HEK293 (cell line): ENCODE results near the gene TSTD2.
A peak's percentile ranks its signal among the peaks of the same experiment; 100 is the strongest.

Experiments used
- CTCF ChIA-PET: fragments of 350-600 bp; formaldehyde crosslinking; extraction: SDS; loops from one replicate; lab custom pipeline; 2021; ENCODE audit warnings: antibody characterized with exemption; lab: Yijun Ruan, JAX
- POLR2A ChIA-PET: fragments of 300-600 bp; formaldehyde crosslinking; extraction: SDS; loops from one replicate; lab custom pipeline; 2020; ENCODE audit warnings: antibody characterized with exemption, inconsistent platforms; lab: Yijun Ruan, JAX
- H3K27ac ChIP-seq: fragments of 200-500 bp; sonication (Bioruptor generic); 2 replicates; pipeline ENCODE4 v1.5.1; 2014; ENCODE audit warnings: low read depth, low read length, control low read depth, inconsistent platforms; ENCODE audit errors: extremely low read depth
- H3K36me3 ChIP-seq, 2 experiments: fragments of 200-500 bp in 1 of 2; sonication (Bioruptor generic) in 1 of 2; 1 replicate in 1 of 2; 2 replicates in 1 of 2; pipeline ENCODE4 v1.5.1; 2014 to 2017; ENCODE audit warnings: inconsistent platforms in 2 of 2, low read length in 2 of 2; ENCODE audit not compliant: control insufficient read depth in 2 of 2, insufficient read depth in 1 of 2
- H3K4me1 ChIP-seq: fragments of 200-500 bp; sonication (Bioruptor generic); 2 replicates; pipeline ENCODE4 v1.5.1; 2014; ENCODE audit warnings: mild to moderate bottlenecking, low read length, inconsistent platforms; ENCODE audit not compliant: control insufficient read depth, insufficient read depth
- H3K4me3 ChIP-seq: 2 replicates; pipeline ENCODE4 v1.5.1; 2011; ENCODE audit warnings: low read depth, mild to moderate bottlenecking, control low read depth, low read length, moderate library complexity
- H3K9me3 ChIP-seq: fragments of 200-500 bp; sonication (Bioruptor generic); 2 replicates; pipeline ENCODE4 v1.5.1; 2014; ENCODE audit warnings: low read depth, low read length, inconsistent platforms; ENCODE audit not compliant: control insufficient read depth, insufficient read depth
- ZNF239 ChIP-seq: fragments of 450-650 bp; formaldehyde crosslinking; IDR thresholded peaks from 2 replicates; pipeline ENCODE4 v1.5.1; 2016; ENCODE audit warnings: missing biosample characterization, missing genetic modification characterization
- ZNF596 ChIP-seq: fragments of 450-650 bp; IDR thresholded peaks from 2 replicates; pipeline ENCODE4 v1.5.0; 2018; ENCODE audit warnings: missing biosample characterization, mild to moderate bottlenecking, missing genetic modification characterization, moderate library complexity
- TF ChIP-seq, protein P1 (sequence below): fragments of 450-650 bp; formaldehyde crosslinking; conservative IDR thresholded peaks from 2 replicates; pipeline ENCODE4 v1.5.1; 2016; ENCODE audit warnings: low read depth, missing biosample characterization, missing genetic modification characterization
- TF ChIP-seq, protein P2 (sequence below): fragments of 450-650 bp; formaldehyde crosslinking; IDR thresholded peaks from 2 replicates; pipeline ENCODE4 v1.5.1; 2016; ENCODE audit warnings: missing biosample characterization, missing genetic modification characterization, low read depth
- TF ChIP-seq, protein P3 (sequence below): fragments of 450-650 bp; formaldehyde crosslinking; IDR thresholded peaks from 2 replicates; pipeline ENCODE4 v1.5.1; 2016; ENCODE audit warnings: missing biosample characterization, missing genetic modification characterization
- TF ChIP-seq, protein P4 (sequence below): fragments of 450-650 bp; formaldehyde crosslinking; IDR thresholded peaks from 2 replicates; pipeline ENCODE4 v1.5.1; 2016; ENCODE audit warnings: missing biosample characterization, missing genetic modification characterization
- TF ChIP-seq, protein P5 (sequence below): fragments of 450-650 bp; formaldehyde crosslinking; IDR thresholded peaks from 2 replicates; pipeline ENCODE4 v1.5.1; 2016; ENCODE audit warnings: missing biosample characterization, missing genetic modification characterization, borderline replicate concordance
- TF ChIP-seq, protein P6 (sequence below): fragments of 450-650 bp; formaldehyde crosslinking; IDR thresholded peaks from 2 replicates; pipeline ENCODE4 v1.5.1; 2017; ENCODE audit warnings: missing biosample characterization, missing genetic modification characterization

Gene TSTD2

GRCh38 chr9:97598461-97599288 lies 34.5 kb downstream of the TSTD2 start (continued):
- TF ChIP-seq, protein P1, sequence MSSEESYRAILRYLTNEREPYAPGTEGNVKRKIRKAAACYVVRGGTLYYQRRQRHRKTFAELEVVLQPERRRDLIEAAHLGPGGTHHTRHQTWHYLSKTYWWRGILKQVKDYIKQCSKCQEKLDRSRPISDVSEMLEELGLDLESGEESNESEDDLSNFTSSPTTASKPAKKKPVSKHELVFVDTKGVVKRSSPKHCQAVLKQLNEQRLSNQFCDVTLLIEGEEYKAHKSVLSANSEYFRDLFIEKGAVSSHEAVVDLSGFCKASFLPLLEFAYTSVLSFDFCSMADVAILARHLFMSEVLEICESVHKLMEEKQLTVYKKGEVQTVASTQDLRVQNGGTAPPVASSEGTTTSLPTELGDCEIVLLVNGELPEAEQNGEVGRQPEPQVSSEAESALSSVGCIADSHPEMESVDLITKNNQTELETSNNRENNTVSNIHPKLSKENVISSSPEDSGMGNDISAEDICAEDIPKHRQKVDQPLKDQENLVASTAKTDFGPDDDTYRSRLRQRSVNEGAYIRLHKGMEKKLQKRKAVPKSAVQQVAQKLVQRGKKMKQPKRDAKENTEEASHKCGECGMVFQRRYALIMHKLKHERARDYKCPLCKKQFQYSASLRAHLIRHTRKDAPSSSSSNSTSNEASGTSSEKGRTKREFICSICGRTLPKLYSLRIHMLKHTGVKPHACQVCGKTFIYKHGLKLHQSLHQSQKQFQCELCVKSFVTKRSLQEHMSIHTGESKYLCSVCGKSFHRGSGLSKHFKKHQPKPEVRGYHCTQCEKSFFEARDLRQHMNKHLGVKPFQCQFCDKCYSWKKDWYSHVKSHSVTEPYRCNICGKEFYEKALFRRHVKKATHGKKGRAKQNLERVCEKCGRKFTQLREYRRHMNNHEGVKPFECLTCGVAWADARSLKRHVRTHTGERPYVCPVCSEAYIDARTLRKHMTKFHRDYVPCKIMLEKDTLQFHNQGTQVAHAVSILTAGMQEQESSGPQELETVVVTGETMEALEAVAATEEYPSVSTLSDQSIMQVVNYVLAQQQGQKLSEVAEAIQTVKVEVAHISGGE = no peak
- TF ChIP-seq ZNF239 (tag by site-specific recombination) = no peak
- TF ChIP-seq, protein P2, sequence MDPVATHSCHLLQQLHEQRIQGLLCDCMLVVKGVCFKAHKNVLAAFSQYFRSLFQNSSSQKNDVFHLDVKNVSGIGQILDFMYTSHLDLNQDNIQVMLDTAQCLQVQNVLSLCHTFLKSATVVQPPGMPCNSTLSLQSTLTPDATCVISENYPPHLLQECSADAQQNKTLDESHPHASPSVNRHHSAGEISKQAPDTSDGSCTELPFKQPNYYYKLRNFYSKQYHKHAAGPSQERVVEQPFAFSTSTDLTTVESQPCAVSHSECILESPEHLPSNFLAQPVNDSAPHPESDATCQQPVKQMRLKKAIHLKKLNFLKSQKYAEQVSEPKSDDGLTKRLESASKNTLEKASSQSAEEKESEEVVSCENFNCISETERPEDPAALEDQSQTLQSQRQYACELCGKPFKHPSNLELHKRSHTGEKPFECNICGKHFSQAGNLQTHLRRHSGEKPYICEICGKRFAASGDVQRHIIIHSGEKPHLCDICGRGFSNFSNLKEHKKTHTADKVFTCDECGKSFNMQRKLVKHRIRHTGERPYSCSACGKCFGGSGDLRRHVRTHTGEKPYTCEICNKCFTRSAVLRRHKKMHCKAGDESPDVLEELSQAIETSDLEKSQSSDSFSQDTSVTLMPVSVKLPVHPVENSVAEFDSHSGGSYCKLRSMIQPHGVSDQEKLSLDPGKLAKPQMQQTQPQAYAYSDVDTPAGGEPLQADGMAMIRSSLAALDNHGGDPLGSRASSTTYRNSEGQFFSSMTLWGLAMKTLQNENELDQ (tag by site-specific recombination) = no peak
- TF ChIP-seq, protein P3, sequence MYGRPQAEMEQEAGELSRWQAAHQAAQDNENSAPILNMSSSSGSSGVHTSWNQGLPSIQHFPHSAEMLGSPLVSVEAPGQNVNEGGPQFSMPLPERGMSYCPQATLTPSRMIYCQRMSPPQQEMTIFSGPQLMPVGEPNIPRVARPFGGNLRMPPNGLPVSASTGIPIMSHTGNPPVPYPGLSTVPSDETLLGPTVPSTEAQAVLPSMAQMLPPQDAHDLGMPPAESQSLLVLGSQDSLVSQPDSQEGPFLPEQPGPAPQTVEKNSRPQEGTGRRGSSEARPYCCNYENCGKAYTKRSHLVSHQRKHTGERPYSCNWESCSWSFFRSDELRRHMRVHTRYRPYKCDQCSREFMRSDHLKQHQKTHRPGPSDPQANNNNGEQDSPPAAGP (tag by site-specific recombination) = peak; percentile 95
- TF ChIP-seq, protein P4, sequence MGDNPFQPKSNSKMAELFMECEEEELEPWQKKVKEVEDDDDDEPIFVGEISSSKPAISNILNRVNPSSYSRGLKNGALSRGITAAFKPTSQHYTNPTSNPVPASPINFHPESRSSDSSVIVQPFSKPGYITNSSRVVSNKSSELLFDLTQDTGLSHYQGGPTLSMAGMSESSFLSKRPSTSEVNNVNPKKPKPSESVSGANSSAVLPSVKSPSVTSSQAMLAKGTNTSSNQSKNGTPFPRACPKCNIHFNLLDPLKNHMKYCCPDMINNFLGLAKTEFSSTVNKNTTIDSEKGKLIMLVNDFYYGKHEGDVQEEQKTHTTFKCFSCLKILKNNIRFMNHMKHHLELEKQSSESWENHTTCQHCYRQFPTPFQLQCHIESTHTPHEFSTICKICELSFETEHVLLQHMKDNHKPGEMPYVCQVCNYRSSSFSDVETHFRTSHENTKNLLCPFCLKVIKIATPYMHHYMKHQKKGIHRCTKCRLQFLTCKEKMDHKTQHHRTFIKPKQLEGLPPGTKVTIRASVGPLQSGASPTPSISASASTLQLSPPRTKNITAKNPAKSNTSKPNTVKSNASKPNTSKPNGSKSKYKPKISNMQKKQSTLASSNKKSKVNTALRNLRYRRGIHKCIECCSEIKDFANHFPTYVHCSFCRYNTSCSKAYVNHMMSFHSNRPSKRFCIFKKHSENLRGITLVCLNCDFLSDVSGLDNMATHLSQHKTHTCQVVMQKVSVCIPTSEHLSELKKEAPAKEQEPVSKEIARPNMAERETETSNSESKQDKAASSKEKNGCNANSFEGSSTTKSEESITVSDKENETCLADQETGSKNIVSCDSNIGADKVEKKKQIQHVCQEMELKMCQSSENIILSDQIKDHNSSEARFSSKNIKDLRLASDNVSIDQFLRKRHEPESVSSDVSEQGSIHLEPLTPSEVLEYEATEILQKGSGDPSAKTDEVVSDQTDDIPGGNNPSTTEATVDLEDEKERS (tag by site-specific recombination) = no peak

DNA sequence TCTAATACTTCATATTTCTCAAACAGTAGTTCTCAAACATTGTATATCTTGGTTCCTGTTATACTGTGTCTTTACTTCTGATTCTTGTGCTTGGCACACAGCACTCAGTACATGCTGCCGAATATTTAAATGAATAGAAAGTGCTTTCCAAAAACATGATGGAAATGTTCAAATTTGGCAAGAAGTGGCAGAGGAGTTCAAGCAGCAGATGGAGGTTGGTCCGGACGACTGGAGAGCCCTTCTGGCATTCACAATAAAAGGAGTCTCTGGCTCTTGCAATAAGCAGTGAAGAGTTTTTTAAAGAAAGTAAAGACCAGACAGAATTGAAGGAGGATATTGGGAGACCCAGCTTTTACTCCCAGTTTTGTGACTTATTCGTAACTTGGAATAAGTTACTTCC lies 36.3 kb downstream of the TSTD2 start:
- POLR2A ChIA-PET = interaction anchor here (0.6 kb wide), 1 partner anchor 19 kb away, joined by 7 read pairs; no protein-coding TSS in a partner anchor
- Histone ChIP-seq H3K9me3 (no peaks in the 10 kb centered on the region), H3K4me1 (no peaks in the 10 kb centered on the region), H3K36me3 (peaks cover 0 to 57% of the 10 kb centered on the region in 2 experiments; a peak in 1 of 3 replicates), H3K27ac (no peak overlapping the region), H3K4me3 (no peak overlapping the region)
- TF ChIP-seq, protein P5, sequence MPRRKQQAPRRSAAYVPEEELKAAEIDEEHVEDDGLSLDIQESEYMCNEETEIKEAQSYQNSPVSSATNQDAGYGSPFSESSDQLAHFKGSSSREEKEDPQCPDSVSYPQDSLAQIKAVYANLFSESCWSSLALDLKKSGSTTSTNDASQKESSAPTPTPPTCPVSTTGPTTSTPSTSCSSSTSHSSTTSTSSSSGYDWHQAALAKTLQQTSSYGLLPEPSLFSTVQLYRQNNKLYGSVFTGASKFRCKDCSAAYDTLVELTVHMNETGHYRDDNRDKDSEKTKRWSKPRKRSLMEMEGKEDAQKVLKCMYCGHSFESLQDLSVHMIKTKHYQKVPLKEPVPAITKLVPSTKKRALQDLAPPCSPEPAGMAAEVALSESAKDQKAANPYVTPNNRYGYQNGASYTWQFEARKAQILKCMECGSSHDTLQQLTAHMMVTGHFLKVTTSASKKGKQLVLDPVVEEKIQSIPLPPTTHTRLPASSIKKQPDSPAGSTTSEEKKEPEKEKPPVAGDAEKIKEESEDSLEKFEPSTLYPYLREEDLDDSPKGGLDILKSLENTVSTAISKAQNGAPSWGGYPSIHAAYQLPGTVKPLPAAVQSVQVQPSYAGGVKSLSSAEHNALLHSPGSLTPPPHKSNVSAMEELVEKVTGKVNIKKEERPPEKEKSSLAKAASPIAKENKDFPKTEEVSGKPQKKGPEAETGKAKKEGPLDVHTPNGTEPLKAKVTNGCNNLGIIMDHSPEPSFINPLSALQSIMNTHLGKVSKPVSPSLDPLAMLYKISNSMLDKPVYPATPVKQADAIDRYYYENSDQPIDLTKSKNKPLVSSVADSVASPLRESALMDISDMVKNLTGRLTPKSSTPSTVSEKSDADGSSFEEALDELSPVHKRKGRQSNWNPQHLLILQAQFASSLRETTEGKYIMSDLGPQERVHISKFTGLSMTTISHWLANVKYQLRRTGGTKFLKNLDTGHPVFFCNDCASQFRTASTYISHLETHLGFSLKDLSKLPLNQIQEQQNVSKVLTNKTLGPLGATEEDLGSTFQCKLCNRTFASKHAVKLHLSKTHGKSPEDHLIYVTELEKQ = no peak
- TF ChIP-seq, protein P6, sequence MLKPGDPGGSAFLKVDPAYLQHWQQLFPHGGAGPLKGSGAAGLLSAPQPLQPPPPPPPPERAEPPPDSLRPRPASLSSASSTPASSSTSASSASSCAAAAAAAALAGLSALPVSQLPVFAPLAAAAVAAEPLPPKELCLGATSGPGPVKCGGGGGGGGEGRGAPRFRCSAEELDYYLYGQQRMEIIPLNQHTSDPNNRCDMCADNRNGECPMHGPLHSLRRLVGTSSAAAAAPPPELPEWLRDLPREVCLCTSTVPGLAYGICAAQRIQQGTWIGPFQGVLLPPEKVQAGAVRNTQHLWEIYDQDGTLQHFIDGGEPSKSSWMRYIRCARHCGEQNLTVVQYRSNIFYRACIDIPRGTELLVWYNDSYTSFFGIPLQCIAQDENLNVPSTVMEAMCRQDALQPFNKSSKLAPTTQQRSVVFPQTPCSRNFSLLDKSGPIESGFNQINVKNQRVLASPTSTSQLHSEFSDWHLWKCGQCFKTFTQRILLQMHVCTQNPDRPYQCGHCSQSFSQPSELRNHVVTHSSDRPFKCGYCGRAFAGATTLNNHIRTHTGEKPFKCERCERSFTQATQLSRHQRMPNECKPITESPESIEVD = no peak
- no peak for TF ChIP-seq ZNF596 (tag by site-specific recombination)
- TF ChIP-seq, protein P4 (tag by site-specific recombination) = no peak
- CTCF ChIA-PET = interaction anchor here (0.6 to 5.7 kb wide), 5 partner anchors 16 to 209 kb away, joined by 3 to 102 read pairs (median 6); partner anchors contain the start of gene TMOD1
